ENCODE results near the gene MSL2.
"Not testable (repeated sequence)": the region's sequence is repeated elsewhere in the genome, so short reads cannot be mapped to it uniquely, and the experiment has no call there.

MSL2 gene, protein sequence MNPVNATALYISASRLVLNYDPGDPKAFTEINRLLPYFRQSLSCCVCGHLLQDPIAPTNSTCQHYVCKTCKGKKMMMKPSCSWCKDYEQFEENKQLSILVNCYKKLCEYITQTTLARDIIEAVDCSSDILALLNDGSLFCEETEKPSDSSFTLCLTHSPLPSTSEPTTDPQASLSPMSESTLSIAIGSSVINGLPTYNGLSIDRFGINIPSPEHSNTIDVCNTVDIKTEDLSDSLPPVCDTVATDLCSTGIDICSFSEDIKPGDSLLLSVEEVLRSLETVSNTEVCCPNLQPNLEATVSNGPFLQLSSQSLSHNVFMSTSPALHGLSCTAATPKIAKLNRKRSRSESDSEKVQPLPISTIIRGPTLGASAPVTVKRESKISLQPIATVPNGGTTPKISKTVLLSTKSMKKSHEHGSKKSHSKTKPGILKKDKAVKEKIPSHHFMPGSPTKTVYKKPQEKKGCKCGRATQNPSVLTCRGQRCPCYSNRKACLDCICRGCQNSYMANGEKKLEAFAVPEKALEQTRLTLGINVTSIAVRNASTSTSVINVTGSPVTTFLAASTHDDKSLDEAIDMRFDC

DNA sequence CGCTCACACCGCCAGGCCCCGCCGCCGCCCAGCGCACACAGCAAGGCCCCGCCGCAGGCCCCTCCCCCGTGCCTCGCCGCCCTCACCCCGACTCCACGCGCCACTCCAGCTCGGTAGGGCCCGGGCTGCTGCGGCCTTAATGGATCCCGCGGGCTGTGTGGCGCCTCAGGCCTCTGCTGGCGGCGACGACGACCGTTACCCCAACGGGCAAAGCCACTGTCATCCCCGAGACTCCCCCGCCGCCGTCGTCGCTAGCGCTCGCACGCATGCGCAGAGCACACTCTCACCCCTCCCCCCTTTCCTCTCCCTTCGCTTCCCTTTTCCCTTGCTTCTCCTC lies at the start of gene MSL2:
TSS of gene MSL2 (minus strand) at position 272 of the 337 bp plus-strand sequence. CDS start 1,222 bp downstream, outside the sequence.
- no peak for DNase-seq

DNA sequence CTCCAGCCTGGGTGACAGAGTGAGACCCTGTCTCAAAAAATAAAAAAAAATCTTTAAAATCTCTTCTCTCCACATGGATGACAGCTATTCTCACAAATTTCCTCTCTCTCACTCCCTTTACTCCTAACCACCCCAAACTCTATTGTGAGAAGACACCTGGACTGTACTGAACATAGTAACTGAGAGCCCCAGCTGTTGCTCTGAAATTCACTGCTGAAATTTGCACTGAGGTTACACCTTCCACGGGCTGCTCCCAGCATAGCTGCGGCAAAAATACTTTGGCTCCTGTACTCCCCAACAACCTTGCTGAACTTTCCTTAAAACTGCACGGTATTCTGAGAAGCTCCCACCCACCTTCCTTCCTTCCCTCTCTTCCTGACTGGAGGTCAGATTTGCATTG lies 49.6 kb upstream of the MSL2 start:
- DNase-seq, result no peak

DNA sequence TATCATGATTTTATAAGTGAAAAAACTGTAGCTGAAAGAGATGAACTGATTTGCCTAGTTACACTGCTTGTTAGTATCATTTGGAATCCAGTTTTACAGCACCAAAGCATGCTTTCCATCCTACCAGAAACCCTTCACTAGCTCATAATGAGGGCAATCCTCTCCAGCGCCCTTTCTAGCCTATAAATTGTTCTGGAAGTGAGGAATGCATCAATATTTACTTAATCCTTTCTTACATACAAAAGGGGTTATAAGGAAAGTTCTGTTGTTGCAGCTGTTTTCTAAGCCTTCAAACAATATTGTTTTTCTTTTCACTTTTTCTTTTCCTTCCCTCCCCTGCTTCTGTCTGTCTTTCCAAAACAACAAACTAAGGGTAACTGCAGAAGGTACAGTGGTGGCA lies 43.0 kb upstream of the MSL2 start:
- no peak for DNase-seq

DNA sequence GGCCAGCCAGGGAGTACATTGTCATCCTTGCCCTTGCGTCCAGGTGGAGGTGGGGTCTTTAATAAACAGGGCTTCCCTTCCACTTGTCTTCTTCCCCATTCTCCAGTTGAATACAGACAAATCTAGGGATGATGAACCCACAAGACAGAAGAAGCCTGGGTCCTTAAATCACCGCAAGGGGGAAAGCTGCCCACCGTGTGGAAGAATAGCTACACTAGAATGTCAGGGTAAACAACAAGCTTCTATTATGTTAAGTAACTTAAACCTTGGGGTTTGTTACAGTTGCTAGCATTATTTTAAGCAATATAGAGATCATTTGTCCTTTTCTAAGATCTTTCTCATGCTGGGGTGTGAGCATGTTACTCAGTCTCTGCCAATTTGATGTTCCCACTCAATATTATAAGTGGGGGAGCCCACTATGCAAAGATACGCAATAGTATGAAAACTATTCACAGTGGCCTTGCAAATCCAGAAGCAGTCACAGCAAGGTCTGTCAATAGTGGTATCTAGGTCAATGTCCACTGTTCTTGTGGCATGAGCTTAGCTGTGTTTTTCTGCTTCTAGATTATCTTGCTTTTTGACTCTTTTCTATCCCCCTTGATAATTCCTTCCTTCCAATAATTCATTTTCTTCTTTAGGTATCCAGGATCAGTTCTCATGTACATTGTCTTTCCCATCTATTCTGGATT lies 42.0 kb upstream of the MSL2 start:
- no peak for DNase-seq

DNA sequence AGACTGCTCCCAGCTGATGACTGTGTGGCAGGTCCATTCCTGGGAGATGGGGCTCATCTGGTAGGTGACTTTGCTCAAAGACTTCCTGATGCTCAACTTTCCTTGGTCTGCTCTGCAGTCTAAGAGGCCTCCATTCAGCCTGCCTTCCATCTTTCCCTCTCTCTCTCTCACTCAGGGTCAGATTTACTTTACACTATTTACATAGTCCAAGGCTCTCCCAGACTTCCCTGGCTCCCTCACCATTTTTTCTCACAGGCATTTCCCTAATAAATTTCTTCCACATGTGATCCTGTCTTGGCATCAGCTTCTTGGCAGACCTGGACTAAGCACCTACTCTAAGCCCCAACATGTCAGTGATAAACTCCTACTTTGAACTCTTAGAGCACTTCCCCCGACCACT lies 41.0 kb upstream of the MSL2 start:
- DNase-seq, result no peak

DNA sequence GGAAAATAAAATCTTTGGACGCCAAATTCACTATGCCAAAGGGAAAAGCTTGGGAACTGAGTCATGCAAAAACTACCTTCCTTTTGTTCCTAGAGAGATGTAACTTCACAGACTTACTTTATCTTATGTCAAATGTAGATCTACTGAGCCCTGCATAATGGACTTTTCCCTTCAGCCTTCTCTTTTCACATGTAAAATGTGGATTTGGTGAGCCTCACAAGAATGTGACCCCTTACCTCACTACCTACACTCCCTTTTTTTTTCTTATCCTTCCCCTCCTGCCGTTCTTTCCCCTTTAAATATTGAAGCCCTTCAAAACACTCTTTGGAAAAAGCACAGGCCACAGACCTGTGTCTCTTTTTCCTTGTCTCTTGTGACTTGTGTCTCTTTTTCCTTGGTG lies 40.0 kb upstream of the MSL2 start:
- no peak for DNase-seq

DNA sequence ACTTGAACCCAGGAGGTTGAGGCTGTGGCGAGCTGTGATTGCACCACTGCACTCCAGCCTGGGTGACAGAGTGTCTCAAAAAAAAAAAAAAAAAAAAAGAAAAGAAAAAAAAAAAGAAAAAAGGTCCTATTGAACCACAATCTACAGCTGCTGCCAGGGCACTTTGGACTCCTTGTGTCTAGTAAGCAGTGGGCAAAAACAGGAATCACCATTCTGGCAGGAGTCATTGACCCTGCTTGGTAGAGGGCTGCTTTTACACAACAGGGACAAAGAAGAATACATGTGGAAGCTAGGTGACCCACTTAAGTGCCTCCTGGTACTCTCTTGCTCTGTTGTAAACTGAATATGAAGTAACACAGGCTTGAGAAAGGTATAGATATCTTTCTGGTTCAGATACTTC lies 39.4 kb upstream of the MSL2 start:
- no peak for DNase-seq

DNA sequence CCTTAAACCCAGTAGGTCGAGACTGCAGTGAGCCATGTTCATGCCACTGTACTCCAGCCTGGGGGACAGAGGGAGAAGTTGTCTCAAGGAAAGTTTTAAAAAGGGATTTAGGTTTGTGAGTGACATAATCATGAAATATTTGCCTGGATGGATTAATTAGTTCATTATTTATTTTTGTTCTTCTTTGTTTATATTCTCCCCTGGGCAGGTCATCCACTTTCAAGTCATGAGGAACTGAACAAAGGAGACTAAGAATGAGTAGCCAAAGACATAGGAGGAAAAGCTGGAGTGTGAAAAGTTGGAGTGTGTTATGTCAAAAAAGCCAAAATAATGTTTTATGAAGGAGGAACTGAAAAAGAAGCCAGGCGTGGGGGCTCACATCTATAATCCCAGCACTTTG lies 36.3 kb upstream of the MSL2 start:
- DNase-seq, result no peak

DNA sequence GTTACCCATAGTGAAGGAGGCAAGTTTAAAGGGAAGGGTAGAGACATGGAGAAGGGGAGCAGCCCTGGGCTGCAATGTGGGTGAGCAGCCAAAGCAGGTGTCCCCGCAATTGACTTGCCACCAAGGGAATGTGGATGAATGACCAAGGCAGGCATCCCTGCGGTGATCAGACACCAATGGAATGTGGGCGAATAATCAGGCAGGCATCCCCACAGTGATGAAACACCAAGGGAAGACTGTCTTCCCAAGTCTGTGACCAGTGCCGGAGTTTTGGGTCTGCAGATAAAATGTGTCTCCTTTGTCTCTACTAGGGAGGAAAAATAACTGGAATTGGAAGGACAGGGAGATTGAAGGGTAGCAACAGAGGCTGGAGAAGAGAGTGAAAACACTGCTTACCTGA lies 26.6 kb upstream of the MSL2 start:
- DNase-seq, result not testable (repeated sequence)

DNA sequence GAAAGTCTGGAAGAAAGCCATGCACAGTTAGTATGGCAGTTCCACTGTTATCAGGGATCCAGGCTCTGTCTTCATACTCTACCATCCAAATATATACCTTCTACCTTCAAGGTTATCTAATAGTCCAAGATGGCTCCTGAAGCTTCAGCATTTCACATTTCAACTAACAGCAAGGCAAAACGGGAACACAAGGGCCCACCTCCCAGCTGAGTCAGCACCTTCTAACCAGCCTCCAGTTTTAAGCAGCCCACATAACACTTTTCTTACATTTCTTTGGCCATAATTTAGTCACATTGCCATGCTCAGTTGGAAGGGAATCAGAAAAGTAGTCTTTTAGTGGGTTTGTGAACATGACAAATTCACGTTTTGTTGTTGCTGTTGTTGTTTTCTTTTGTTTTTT lies 15.4 kb upstream of the MSL2 start:
- no peak for DNase-seq

DNA sequence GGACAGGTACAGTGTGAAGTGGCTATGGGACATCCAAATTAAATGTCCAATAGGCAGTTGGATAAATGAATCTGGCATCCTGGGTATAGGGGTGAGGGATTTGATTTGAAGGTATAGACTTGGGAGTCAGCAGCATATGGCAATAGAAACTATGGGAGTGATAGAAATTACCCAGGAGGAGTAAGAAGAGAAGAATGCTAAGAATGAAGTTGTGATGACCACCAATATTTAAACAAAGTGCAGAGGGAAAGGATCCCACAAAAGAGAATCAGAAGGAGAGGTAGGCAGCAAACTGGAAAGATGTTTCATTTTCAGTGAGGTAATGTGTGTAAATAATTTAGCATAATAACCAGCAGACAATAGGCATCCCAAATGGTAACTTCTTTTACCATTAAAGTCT lies 13.8 kb upstream of the MSL2 start:
- DNase-seq, result no peak

DNA sequence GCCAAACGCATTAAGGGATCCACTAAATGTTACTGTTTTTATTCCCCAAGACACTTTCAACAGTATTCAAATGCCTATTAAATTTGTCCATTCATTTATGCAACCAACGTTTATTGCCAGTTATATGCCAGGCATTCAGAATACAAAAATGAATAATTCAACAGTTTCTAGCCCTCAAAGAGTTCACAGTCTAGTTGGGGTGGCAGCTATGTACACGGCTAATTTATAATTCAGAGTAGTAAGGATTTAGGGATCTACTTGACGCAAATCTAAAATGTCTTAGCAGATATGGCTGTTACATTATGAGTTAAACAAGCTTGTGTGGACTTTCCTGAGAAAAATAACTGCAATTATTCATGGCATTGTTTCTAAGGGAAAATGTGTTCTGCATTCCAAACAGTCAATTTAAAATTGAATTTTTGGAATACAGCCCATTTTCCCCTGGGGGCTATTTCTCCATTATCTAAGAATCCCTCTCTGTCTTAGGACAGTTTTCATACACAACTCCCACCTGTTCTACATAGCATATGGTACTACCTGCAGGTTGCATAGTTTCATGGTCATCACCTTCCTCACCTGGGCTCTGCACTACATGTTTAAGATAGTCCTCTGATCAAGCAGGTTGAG lies 11.5 kb upstream of the MSL2 start:
- DNase-seq, result no peak

DNA sequence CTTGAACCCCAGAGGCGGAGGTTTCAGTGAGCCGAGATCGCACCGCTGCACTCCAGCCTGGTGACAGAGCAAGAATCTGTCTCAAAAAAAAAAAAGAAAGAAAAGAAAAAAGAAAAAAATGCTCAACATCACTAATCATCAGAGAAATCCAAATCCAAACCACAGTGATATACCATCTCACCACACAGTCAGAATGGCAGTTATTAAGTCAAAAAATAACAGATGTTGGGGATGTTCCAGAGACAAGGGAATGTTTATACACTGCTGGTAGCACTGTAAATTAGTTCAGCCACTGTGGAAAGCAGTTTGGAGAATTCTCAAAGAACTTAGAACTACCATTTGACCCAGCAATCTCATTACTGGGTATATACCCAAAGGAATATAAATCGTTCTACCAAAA lies 3.1 kb upstream of the MSL2 start:
- DNase-seq, result not testable (repeated sequence)

DNA sequence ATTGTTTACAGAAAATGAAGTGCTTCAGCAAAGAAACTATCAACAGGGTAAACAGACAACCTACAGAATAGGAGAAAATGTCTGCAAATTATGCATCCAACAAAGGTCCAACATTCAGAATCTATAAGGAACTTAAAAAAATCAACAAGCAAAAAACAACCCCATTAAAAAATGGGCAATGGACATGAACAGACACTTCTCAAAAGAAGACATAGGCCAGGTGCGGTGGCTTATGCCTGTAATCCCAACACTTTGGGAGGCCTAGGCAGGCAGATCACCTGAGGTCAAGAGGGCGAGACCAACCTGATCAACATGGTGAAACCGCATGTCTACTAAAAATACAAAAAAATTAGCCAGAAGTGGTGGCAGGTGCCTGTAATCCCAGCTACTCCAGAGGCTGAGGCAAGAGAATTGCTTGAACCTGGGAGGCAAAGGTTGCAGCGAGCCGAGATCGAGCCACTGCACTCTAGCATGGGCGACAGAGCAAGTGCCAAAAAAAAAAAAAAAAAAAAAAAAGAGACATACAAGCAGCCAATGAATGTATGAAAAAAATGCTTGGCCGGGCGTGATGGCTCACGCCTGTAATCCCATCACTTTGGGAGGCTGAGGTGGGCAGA lies 2.4 kb upstream of the MSL2 start:
- not testable (repeated sequence) for DNase-seq

DNA sequence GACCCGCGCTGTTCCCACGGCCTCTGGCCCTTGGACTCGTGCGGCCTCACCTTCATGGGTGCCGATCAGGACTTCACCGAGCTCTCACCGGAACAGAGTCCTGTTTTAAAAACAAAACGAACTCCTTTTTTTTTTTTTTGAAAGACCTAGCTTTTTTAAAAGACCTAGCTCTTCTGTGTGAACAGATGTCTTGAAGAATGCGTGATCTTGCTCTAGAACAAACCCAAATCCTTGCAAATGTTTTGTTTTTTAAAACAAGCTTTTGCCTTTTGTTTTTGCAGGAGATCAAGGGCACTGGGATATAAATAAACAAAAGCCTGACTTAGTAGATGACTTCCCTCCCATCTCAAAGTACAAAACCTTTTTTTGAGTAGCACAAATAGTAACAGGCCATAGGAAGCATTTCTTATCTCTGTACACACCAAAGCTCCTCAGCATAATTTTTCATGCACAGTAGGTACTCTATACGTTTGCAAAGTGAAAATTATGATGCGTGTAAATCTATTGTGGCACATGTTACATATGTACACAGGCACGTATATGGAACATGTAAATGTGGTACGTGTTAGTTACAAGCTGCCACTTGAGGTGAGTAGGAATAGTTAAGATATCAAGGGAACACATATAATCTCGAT lies 1.1 kb upstream of the MSL2 start:
- no peak for DNase-seq

DNA sequence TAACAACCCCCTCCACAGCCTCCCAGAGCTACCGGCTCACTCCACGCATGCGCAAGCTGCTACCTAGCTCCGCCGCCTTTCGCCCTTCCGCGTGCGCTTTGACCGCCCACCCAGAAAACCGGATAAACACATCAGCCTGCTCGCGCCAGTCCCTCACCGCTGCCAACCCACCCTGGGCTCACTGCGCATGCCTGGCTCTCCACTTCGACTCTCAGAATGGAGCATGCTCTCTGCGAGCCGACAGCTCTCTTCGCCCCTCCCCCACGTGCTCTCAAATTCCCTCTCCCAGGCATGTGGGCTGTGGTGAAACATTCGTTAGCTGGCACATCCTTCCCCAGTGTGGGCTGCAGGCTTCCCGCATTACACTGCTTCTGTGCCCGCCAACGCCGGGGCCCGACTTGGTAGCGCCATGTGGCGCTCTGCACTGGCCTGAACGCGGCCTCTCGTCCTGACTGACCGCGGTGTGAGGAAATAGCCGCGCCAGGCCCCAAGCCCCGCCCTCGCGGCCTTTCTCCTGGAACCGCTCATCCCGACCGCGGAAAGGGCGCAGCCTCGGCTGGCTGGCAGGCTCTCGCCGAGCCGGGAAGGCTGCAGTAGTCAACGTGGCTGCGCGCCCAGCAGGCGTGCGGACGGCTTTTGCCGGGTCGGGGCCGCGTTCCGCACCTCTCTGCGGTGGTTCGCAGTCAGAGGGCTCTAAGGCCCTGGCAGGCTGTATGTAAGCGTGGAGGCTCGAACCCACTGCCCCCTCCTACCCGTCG lies 445 bp upstream of the MSL2 start:
- peak; percentile 99 for DNase-seq

DNA sequence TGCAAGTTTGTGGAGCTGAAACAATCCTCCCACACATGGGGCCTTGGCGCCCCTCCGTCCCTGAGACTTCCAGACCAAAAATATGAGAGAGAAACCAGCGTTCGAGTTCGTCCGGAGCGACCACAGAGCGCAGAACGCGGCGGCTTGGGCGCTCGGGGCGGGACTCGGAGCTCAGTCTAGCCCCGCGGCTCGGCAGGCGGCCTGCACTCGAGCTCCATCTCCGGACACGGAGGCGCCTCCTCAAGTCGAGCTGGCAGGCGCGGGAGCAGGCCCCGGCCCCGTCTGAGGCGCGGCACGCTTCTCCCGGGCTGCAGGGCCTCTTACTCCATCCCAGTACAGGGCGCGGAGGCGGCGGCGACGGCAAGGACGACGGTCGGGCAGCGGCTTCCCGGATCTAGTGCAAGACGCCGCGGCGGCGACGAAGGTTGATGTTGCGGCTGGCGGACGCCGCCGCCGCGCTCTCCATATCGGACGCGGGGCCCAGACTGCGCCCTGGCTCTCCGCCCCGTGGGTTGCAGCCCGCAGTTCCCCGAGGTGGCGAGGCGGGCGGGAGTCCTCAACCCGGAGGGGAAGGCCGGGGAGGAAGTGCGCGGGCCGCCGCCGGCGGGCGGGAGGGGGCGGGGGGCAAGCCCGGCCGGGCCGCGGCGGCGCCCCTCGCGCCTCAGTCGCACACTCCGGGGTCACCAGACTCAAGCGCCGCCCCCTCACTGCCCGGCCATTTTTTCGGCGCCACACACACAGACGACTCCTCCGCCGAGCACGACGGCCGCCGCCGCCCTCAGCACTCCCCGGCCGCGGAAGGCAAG lies 674 bp downstream of the MSL2 start:
- DNase-seq, result no peak

DNA sequence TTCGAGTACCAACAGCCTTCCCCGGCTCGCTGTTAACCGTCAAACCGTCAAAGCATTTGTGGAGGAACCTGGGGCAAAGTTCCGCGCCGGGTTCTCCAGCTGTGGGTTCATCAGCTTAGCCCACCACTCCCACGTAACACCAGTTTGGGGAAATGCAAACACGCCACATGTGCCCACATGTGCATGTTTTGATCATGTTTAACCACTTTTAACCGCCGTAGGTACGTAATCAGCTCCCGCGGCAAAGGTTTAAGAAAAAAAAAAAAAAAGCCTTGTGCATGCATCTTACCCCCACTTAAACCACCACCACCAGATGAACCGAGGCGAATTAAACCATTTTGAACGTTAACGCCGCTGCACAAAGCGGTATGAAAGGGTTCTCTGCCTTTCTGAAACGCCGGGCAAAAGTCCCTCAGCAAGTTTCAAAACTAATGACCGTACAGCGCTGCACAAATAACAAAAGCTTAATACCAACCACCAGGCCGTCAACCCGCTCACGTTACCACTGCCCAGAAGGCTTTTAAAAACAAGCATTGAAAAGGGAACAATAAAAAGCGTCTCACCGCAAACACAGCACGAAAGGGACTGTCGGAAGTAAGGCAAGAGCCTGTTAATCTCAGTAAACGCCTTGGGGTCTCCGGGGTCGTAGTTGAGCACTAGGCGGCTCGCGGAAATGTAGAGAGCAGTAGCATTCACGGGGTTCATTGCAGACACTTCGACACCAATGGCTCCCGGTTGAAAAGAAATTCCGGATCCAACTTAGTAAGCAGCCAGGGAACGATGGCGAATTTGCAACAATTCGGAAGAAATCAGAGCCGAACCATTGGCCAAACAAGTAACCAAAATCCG lies 1.5 kb downstream of the MSL2 start:
- DNase-seq, result no peak

DNA sequence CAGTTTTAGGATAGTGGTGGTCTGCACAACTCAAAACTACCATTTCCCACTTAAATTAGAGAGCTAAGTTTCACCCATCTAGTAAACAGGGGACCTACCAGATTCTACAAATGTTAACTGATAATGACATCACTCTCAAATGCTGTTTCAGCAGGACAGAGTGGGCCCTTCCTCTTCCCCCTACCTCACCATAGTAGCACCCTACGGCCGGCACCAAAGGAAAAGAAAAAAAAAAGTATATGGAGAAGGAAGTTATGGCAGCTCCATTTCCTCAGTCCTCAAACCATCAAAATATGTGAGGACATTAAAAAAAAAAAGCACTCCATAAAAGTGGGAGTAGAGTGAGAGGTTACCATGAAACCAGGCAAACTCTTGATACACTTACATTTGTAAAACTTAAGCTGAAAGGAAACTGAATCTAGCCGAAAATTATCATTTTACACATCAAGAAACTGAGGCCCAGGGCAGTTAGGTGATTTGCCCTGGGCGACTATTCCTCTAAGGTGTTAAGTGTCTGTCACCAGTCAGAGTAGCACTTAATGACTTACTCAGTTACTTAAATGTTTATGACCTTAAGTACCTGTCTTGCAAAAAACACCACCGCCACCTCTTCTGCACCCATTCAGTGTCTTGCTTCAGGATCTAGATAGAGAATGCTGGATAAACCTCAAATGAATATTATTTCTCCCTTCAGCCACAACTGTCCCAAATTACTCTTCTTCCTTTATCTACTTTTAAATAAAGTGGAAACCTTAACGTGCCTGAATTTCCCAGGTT lies 2.7 kb downstream of the MSL2 start:
- DNase-seq, result no peak

All from NCI-H524 treated with DMSO at 0.1 percent for 48 hours (cell line).